CD4-positive, alpha-beta T cell treated with Interleukin-10 for 1 hour (primary cell): ENCODE results near the gene ANO6.

ENCODE experiments used
- DNase-seq: peaks from one replicate; pipeline ENCODE4 v3.0.0-alpha.2; 2020

Gene ANO6

DNA sequence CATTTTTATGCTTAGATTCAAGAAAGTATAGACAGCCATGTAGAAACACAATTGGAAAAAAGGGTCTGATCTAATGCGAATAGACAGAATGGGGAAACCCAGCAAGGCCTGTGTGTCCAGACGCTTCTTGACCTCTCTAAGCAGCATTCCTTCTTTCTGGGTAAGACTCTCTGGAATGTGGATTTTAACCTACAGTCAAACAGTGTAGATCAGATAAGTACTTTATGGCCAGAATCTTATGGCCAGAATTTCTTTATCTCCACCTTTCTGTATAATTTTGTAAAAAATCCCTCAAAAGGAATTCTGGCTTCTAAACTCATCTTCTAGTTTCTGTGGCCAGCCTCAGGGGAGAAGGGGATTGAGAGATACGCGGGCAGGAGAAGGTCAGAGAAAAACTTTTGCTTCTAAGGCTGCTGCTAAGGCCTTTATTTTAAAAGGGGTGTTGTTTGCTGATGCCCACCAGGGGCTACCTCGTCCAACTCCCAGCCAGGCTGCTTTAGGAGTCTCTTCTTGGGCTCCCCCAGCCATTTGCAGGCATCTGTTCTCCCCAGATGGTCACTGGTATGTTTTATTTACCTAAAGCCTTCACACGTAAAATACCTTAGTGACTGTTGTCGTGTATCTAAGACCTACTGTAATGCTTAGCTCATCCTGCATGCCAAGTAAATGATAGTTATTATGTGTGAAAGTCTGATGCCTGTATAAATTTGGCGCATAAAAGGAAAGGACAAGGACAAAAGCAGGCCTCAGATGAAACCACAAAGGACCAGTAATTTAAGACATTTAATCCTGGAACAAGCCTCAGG, 68.4 kb downstream of the ANO6 start:
- DNase-seq: no peak

DNA sequence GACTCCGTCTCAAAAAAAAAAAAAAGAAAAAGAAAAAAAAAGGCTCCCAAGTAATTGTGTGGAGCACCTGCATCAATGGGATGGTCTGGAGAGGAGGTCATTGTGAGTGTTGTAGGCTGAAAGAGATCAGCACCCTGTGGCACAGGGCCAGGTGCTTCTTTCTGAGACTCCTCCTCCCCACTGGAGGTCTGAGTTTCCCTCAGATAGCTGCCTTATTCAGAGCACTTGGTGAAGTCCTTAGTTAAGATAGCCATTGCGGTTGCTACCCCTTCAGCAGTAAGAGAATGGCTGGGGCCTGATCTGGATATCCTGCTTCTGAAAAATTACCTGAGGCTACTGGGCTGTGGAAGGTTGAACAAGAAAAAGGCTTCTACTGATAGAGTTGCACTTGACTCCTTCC, 69.8 kb downstream of the ANO6 start:
- no peak for DNase-seq

DNA sequence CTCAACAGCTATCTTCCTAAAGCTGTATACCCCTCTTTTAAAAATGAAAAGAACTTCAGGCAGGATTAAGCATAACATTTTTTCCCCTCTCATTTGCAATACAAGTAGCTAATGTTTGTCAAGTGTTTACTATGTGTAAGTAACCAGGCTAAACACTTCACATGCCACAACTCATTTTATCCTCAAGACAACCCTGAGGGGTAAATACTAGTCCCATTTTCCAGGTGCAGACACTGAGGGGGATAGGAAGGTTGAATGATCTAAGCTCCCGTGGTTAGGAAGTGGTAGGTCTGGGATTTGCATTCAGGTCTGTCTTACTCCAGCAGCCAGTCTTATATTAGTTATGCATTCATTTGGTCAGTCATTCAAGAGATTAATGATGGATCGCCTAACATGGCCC, 70.7 kb downstream of the ANO6 start:
- DNase-seq: no peak

DNA sequence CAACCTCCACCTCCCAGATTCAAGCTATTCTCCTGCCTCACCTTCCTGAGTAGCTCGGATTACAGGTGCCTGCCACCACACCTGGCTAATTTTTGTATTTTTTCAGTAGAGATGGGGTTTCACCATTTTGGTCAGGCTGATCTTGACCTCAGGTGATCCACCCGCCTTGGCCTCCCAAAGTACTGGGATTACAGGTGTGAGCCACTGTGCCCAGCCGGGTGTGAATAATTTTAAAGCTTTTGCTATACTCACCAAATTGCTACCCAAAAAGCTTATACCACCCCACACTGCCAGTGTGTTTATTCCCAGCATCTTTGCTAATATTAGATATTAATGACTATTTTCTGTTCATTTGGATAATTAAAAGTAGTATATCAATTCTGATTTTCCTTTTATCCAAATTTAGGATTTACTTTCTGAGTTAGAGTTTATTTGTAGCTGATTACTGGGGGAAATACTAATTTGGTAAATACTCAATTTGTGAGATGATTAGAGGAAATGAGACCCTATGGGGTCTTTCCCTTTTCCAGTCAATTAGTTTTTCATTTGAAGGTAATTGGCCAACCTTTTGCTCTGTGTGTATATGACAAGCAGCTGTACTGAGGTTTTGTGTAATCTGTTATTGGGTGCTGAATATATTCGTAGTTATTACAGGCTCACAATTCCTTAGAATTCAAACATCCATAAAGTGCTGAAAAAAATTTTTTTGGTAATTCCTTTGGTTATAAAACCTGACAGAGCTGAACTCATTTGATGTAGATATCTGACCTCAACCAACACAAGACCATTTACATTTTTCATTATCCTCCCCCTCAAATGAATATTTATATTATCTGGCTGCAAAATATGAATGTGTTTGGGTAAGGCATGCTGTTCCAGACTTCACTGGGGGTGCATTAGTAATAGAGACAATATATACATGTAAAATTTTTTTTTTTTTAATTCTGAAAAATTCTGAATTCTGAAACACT, 73.6 kb downstream of the ANO6 start:
- DNase-seq: no peak

GRCh38 chr12:45290216-45290605, 74.3 kb downstream of the ANO6 start:
- no peak for DNase-seq

DNA sequence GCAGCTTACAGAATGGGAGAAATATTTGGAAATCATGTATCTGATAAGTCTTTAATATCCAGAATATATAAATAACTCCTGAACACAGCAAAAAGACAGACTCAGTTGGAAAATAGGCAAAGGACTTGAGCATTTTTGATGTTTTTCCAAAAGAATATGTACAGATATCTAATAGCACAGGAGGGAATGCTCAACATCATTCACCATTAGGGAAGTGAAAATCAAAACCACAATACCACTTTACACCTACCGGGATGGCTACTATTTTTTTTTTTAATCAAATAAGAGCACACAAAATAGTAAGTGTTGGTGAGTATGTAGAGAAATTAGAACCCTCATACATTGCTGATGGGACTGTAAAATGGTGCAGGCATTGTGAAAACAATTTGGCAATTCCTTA, 75.6 kb downstream of the ANO6 start:
- DNase-seq: no peak

DNA sequence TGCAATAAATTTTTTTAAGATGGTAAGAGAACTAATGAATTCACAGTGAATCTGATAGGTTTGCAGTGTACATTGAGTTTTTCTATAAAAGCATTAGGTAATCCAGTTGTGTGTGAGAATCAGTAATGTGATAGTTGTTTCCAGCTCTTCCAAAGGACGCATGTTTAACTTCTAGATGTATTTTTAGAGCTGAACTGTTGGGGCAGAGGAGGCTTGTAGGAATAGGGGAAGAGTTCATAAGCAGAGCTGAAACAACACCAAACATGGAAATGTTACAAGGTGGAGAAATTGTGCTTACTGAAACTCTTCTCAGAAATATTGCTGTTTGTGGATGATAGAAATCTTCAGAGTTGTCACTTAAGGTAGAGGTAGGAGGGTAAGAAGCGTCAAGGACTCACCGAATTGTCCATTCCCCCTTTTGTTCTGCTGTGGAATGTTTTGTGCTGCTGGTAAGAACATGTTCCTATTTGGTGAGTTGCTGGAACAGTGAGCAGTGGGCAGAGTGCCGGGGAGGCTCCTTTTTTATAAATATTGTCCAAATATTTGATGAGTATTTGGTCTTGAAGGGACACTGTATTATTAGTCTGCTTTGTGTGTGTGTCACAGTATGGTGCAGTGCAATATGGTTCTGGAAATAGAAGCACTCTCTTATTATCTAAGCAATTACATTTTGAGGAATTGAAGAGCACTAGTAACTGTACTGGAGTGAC, 76.7 kb downstream of the ANO6 start:
- no peak for DNase-seq

DNA sequence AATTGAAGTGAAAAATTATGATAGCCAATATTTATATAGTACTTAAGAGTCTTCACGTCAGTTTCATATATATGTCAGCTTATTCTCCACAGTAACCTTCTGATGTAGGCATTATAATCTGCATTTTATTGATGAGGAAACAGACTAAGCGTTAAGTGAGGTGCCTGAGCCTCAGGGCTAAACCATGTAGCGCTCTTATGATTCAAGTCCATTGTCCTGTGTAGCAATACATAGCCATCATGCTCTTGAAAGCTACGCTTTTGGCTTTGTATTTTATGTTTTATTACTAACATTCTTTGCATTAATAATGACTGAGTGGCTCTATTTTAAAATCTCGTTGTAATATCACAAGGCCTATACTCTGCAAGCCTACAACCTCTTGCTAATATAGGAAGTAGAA, 79.0 kb downstream of the ANO6 start:
- no peak for DNase-seq

DNA sequence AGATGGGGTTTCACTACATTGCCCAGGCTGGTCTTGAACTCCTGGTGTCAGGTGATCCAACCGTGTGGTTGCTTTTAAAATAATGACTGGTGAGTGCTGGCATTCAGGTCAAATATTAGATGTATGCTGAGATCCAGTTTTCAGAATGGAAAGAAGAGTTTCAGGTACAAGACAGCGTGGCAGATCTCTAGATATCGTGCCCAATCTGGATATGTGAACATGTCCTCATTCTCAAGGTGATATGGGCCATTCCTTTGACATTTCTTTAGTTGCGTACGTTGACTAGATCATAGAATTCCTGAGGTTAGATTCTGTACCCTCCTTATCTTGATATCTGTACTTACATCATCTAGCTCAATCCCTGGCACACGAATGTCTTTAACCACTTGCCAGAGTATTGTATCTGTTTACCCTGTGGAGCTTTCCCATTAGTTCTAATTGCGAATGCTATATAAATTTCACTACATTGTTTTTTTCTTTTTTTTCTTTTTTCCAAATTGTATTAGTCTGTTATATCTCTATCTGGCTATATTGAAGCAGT, 80.2 kb downstream of the ANO6 start:
- no peak for DNase-seq

DNA sequence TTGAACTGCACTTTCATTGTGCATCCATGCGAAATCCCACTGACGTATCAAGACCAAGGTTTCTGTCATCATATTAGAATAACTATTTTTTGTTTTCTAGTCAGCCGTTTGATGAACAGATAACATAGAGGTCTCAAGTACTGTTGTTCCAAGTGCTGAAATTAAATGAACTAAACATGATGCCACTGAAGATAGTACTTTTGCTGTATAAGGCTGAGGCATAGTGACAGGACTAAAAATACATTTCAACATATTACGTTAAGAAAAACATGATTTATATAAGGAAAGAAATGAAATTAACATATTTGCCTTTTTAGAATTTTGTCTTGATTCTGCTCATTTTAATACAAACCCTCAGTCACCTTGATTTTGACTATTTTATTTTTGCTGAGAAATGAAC, 82.2 kb downstream of the ANO6 start:
- DNase-seq: no peak

GRCh38 chr12:45298721-45299692, 83.1 kb downstream of the ANO6 start:
- no peak for DNase-seq

DNA sequence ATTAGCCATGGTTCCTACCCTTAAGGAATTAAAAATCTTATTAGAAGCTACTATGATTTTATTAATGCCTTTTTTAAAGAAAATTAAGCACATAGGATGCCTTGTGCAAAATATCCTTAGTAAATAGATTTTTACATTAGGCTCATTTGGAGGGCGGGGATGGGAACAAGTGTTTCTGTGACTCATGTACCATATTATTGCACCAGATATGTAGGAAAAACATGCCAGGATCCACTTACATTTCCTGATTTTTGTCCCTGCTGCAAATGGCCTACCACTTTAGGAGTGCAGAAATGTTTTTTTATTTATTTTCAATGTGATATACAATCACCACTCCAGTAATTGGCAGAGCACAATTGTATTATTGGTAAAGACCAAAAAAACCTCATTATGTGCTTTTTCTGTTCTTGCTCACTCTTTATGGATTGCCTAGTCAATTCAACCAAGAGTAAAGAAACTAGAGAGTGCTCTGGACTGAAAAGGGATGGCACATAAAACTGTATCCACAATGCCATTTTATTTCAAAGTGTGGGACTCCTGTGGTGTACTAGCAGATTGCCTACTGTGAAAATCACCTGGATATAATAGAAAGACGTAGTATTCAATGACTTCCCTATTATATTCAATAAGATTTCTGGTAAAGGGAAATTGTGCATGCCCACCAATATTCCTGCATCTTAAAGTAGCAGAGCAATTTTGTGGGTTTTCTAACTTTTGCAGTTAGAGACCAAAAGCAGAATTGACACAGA, 86.9 kb downstream of the ANO6 start:
- no peak for DNase-seq

DNA sequence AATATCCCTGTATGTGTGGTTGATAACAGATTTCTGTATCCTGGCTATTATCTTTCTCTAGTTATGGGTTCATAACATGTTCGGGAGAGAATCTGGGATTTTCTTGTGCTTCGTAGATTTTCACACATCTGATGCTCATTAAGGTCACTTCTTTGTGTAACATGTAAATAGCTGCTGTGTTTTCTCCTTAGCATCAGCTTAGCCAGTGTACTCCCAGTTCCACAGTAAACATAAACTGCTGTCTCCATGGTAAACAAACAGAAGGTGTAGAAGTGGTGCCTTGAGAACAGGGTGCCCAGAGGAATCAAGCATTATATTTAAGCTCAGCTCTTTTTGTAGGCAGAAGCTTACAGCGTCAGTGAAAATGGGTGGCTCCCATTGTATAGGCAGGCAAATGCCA, 88.0 kb downstream of the ANO6 start:
- no peak for DNase-seq

GRCh38 chr12:45304514-45305178, 88.8 kb downstream of the ANO6 start:
- no peak for DNase-seq

DNA sequence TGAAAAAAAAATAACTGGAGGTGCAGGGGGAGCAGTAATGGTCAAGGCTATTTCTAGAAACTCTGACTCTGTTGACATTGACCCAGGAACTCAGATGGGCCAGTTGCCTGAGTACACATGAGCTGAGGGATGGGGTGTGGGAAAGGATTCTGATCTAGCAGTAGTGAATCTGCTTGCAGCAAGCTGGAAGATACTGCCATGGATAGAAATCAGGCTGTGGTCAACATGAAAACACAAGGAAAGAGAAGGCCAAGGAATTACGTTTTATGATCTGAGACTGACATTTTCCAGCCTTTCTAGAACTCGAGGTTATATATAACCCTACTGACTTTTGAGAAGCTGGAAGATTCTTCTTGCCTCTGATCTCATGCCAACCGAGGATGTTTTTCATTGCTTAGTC, 90.0 kb downstream of the ANO6 start:
- DNase-seq: no peak

- DNase-seq: no peak
Observed at GRCh38 chr12:45309836-45310626, 94.1 kb downstream of the ANO6 start.

GRCh38 chr12:45310627-45310968, 94.7 kb downstream of the ANO6 start:
- DNase-seq: no peak

DNA sequence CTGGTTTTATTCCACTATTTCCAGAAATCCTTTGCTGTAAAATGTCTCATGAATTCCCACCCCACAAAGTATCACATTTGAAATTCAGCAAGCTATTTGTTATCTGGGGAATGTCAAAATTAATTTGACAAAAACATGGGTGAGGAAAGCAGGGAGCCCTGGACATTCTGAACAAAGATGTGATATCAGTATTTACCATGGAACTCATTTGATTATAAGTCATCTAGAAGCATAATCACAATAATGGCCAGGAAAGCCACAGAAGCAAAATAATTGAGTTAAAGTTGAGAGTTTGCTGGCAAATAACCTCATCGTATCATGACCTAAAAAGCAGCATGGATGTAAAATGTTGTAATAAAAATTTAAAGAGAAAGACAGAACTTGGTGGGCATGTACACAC, 96.1 kb downstream of the ANO6 start:
- DNase-seq: no peak

DNA sequence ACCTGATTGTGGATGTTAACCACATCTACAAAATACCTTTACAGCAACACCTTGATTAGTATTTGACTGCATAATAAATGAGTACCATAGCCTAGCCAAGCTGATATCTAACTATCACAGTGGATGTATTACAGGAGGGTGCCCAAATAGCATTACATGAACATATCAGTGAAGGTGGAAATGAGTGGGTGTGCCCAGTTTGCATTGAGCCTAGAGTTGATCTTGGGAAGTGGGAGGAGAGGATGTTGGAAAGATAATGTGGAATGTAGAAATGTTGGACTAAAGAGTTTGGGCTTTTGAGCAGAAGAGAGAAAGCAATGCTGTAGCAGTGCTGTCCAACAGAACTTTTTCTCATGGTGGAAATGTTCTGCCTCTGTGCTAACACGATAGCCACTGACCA, 98.9 kb downstream of the ANO6 start:
- DNase-seq: no peak

DNA sequence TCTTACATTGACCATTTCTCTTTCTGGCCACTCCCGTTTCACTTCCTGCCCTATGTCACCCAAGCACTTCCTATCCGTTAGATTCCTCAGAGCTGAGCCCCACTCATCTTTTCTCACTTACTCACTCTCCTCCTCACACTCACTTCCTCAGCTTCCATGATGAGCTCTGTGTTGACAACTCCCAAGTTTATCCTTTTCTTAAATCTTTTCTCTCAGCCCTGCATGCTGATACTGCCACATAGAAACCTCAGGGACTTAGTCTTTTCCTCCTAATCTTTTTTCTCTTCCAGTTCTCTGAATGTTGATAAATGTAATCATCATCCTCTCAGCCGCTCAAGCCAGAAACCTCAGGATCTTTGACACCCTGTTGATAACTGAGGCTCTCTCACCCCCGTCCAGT, 99.6 kb downstream of the ANO6 start:
- no peak for DNase-seq
